Measurements from ENCODE around the gene DUOXA2.

DUOXA2 gene

DNA sequence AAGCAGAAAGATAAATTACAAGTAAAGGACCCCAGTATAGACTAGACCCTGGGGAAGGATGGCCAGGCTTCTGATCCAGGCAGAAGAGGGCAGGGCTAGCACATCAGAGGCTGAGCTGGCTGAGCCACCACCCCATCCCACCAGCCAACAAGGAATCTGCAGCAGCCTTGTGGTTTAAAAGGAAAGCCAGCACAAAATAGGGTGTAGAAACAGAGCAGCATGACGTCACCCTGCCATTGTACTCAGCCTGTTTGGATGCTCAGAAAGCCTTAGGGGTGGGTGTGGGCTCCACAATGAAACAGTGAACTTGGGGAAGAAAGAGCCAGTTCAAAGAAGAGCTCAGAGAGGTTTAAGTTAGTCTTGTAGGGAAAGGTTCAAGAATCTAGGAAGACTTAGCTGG lies 43.8 kb downstream of the DUOXA2 start:
- in situ Hi-C loops (cut with MboI; ENCODE audit: low sequenced_read_pairs): loop anchor here (25.0 kb wide), 1 partner anchor 454 kb away; no protein-coding TSS in a partner anchor
- no peaks in the 10 kb centered on the region for H3K27me3 ChIP-seq (ENCODE audit: low read depth)
- H3K4me1 ChIP-seq: no peaks in the 10 kb centered on the region; the same call in 1 of the 2 replicates
- no peaks in the 10 kb centered on the region for H3K9me3 ChIP-seq
- no peak overlapping the region for H3K4me3 ChIP-seq
- peak; percentile 86 to 89 for DNase-seq (ENCODE audit: low spot score in 2 of 2)
- H3K36me3 ChIP-seq (replicated peaks): no peaks in the 10 kb centered on the region

DNA sequence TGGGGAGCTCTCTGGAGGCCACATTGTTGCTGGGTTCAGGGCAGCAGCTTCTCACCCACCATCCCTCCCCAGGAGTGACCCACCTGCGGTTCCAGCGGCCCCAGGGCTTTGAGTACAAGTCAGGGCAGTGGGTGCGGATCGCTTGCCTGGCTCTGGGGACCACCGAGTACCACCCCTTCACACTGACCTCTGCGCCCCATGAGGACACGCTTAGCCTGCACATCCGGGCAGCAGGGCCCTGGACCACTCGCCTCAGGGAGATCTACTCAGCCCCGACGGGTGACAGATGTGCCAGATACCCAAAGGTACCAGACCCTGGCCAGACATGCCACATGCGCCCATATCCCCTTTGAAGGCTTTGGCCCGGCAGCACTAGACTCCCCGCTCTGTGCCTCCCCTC lies 47.5 kb downstream of the DUOXA2 start:
- no peaks in the 10 kb centered on the region for H3K36me3 ChIP-seq (replicated peaks)
- no peaks in the 10 kb centered on the region for H3K27me3 ChIP-seq (ENCODE audit: low read depth)
- H3K9me3 ChIP-seq: no peaks in the 10 kb centered on the region
- DNase-seq (ENCODE audit: low spot score in 2 of 2): no peak
- no peak overlapping the region for H3K4me3 ChIP-seq
- in situ Hi-C loops (cut with MboI; ENCODE audit: low sequenced_read_pairs): loop anchor here (25.0 kb wide), 1 partner anchor 451 kb away; no protein-coding TSS in a partner anchor
- no peaks in the 10 kb centered on the region; the same call in none of the 2 replicates for H3K4me1 ChIP-seq

DNA sequence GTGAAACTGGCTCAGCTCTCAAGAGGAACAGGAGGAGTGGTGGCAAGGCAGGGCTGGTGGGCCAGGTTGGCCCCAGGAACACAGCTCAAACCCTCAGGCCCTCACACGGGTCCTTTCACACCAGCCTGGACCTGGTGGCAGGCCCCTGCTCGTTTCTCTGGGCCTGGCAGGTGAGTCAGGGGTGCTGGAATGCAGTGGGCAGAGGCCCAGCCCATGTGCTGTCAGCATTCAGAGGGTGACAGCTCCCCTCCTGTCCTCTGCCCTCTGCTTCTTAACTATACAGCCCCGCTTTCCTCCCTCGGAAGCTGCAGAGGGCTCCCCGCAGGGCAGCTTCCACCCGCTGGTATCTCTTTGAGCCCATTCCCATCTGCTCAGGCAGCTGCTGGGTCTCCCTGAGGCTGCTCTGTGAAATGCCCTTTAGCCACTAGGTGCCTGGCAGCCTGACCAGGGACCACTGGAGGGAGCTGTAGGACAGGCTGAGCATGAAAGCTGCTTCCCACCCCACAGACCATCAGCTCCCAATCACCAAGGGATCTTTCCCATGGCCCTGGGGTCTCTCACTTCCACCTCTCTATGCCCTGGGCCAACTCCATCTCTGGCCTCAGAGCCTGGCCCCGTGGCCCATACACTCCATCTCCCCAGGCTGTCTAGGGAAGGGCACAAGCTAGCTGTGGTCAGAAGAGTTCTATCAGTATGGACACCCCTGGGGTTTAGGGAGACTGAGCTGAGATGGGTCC lies 48.8 kb downstream of the DUOXA2 start:
- Histone ChIP-seq H3K36me3 (replicated peaks) (no peaks in the 10 kb centered on the region), H3K4me1 (peaks cover 2% of the 10 kb centered on the region; the same call in 1 of the 2 replicates)
- in situ Hi-C loops (cut with MboI; ENCODE audit: low sequenced_read_pairs): loop anchor here (25.0 kb wide), 1 partner anchor 449 kb away; no protein-coding TSS in a partner anchor

DNA sequence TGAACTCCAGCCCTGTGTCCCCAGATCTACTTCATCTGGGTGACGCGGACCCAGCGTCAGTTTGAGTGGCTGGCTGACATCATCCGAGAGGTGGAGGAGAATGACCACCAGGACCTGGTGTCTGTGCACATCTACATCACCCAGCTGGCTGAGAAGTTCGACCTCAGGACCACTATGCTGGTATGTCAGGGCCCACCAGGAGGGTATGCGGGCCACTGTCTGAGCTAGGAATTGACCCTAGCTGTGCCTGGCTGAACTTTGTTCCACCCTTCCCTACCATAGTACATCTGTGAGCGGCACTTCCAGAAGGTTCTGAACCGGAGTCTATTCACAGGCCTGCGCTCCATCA lies 49.4 kb downstream of the DUOXA2 start:
- in situ Hi-C loops (cut with MboI; ENCODE audit: low sequenced_read_pairs): loop anchor here (25.0 kb wide), 1 partner anchor 449 kb away; no protein-coding TSS in a partner anchor
- Histone ChIP-seq H3K4me1 (peaks cover 2% of the 10 kb centered on the region; the same call in 1 of the 2 replicates), H3K4me3 (no peak overlapping the region), H3K27me3 (ENCODE audit: low read depth) (no peaks in the 10 kb centered on the region), H3K9me3 (no peaks in the 10 kb centered on the region), H3K36me3 (replicated peaks) (no peaks in the 10 kb centered on the region)
- DNase-seq (ENCODE audit: low spot score in 2 of 2): no peak

More for the DNA sequence above, 48.8 kb downstream of the DUOXA2 start:
- no peaks in the 10 kb centered on the region for H3K27me3 ChIP-seq (ENCODE audit: low read depth)
- no peak overlapping the region for H3K4me3 ChIP-seq
- no peaks in the 10 kb centered on the region for H3K9me3 ChIP-seq
- DNase-seq (ENCODE audit: low spot score in 2 of 2): peak; percentile 66 to 87

DNA sequence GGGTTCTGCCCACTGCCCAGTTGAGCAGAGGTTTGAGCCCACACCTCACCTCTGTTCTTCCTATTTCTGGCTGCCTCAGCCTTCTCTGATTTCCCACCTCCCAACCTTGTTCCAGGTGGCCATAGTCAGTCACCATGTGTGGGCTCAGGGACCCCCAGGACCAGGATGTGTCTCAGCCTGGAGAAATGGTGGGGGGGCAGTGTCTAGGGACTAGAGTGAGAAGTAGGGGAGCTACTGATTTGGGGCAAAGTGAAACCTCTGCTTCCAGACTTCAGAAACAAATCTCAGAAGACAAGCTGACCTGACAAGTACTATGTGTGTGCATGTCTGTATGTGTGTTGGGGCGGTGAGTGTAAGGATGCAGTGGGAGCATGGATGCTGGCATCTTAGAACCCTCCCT lies 50.8 kb downstream of the DUOXA2 start:
- Histone ChIP-seq H3K9me3 (no peaks in the 10 kb centered on the region), H3K36me3 (replicated peaks) (no peaks in the 10 kb centered on the region), H3K4me3 (no peak overlapping the region), H3K27me3 (ENCODE audit: low read depth) (no peaks in the 10 kb centered on the region), H3K4me1 (peaks cover 12% of the 10 kb centered on the region)
- DNase-seq (ENCODE audit: low spot score in 2 of 2): no peak
- in situ Hi-C loops (cut with MboI; ENCODE audit: low sequenced_read_pairs): loop anchor here (25.0 kb wide), 1 partner anchor 447 kb away; no protein-coding TSS in a partner anchor

DNA sequence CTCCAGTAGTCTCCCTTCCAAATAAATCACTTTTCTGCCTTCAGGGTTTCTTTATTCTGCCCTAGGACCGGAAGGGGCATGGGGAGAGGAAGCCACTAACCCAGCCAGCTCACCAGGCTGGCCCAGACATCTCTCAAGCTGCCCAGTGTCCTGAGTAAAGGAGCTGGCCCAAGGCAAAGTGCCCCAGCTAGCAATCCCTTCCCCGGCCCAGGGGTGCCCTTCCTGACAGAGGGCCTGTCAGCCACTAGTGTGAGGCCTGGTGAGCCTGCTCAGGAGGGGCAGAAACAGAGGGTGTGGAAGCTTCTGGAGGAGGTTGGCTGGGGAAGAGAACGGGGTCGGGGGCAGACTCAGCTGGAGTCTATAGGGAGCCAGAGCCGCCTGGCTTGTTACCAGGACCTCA lies 51.4 kb downstream of the DUOXA2 start:
- DNase-seq (ENCODE audit: low spot score in 2 of 2): no peak
- Histone ChIP-seq H3K9me3 (no peaks in the 10 kb centered on the region), H3K4me1 (peaks cover 13% of the 10 kb centered on the region), H3K27me3 (ENCODE audit: low read depth) (no peaks in the 10 kb centered on the region), H3K4me3 (no peak overlapping the region), H3K36me3 (replicated peaks) (no peaks in the 10 kb centered on the region)
- in situ Hi-C loops (cut with MboI; ENCODE audit: low sequenced_read_pairs): loop anchor here (25.0 kb wide), 1 partner anchor 447 kb away; no protein-coding TSS in a partner anchor

DNA sequence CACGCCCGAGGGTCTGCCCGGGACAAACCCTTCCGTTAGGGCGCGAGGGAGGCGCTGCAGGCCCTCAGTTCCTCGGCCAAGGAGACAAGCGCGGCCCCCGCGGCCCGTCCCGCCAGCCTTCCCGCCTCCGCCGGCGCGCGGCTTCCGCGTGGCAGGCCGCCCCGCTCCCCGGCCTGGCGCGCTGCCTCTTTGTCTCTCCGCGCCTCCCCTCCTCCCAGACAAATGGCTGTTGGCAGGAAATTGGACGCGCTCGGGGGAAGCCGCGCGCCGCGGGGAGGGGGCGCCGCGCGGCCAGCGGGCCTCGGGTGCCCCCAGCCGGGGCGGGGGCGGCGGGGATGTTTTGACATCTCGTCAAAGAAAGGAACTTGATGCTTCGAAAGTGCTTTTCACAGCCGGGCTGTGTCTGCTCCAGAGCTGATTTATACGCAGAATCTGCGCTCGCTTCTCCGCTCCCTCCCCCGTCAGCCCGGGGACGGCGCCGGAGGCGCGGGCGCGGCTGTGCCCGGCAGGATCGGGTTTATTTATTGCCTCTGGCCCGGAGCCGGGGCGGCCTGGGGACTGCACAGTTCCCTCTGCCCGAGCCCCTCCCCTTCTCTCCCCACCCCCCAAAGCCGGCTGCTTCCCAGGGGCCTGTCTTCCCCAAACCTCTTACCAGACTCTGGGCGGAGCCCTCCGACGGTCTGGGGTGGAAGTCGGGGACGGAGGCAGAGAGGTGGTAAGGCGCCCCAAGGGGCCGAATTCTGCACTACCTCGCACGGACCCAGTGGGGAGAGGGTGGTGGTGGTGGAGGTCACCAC lies 52.9 kb downstream of the DUOXA2 start:
- no peaks in the 10 kb centered on the region for H3K27me3 ChIP-seq (ENCODE audit: low read depth)
- DNase-seq (ENCODE audit: low spot score in 2 of 2): peak; percentile 61 to 88
- in situ Hi-C loops (cut with MboI; ENCODE audit: low sequenced_read_pairs): loop anchor here (25.0 kb wide), 1 partner anchor 445 kb away; no protein-coding TSS in a partner anchor
- H3K9me3 ChIP-seq: no peaks in the 10 kb centered on the region
- peaks cover 13% of the 10 kb centered on the region for H3K4me1 ChIP-seq
- peak overlapping the region; percentile 35 for H3K4me3 ChIP-seq
- no peaks in the 10 kb centered on the region for H3K36me3 ChIP-seq (replicated peaks)

DNA sequence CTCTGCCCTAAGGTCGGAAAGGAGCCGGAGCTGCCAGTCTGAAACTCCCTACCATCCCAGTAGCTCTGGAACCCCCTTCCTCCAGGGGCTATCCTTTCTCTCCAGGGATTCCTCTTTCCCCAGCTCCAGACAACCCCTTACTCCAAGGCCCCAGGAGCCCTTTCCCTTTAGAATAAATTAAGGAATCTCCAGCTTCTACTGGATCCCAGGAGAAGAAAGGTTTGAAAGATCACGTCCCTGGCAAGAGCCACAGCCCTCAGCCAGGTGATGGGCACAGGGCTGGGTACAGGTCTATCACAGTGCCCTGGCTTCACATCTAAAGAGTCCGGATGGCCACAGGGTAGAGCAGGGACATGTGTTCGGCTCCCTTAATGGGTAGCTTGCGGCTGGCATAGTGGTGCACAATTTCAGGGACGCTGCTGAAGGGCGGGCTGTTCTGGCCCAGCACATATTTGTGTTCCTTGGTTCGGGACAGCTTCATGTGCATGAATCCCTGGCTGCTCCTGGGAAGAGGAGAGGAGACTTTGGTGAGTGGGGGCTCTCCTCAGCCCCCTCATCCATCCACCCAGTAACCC lies 53.6 kb downstream of the DUOXA2 start:
- in situ Hi-C loops (cut with MboI; ENCODE audit: low sequenced_read_pairs): loop anchor here (25.0 kb wide), 1 partner anchor 445 kb away; no protein-coding TSS in a partner anchor

More for the DNA sequence above, 53.6 kb downstream of the DUOXA2 start:
- Histone ChIP-seq H3K4me3 (no peak overlapping the region; the same call in 1 of the 2 replicates), H3K36me3 (replicated peaks) (no peaks in the 10 kb centered on the region), H3K4me1 (peaks cover 13% of the 10 kb centered on the region), H3K9me3 (no peaks in the 10 kb centered on the region), H3K27me3 (ENCODE audit: low read depth) (no peaks in the 10 kb centered on the region)
- DNase-seq (ENCODE audit: low spot score in 2 of 2): no peak
